DND-41 (cell line): Measurements from ENCODE around the gene FOLR3.
"Not testable (repeated sequence)": the region's sequence is repeated elsewhere in the genome, so short reads cannot be mapped to it uniquely, and the experiment has no call there.

ENCODE experiments used
- ATAC-seq: fragments of 200-7000 bp; cut with Tn5 transposase; 3 replicates; pipeline ENCODE4 v1.9.1; 2021; ENCODE audit warnings: low read depth; ENCODE audit not compliant: insufficient read depth
- DNase-seq: peaks from one replicate; pipeline ENCODE4 v3.0.0-alpha.2; 2020
- H2AFZ ChIP-seq: 2 replicates; pipeline ENCODE4 v1.6.0; 2012; ENCODE audit warnings: low read depth, low read length
- H3K27ac ChIP-seq: 2 replicates; pipeline ENCODE4 v1.5.1; 2012; ENCODE audit warnings: low read length, inconsistent platforms
- H3K27me3 ChIP-seq: fragments of 200-600 bp; sonication (generic); 2 replicates; pipeline ENCODE4 v1.6.0; 2012; ENCODE audit warnings: low read length, mild to moderate bottlenecking, inconsistent platforms; ENCODE audit not compliant: insufficient read depth, poor library complexity
- H3K36me3 ChIP-seq: 2 replicates; pipeline ENCODE4 v1.5.1; 2012; ENCODE audit warnings: low read length, inconsistent platforms; ENCODE audit not compliant: insufficient read depth
- H3K4me1 ChIP-seq: 2 replicates; pipeline ENCODE4 v1.5.1; 2012; ENCODE audit warnings: mild to moderate bottlenecking, low read length; ENCODE audit not compliant: insufficient read depth
- H3K4me2 ChIP-seq: 2 replicates; pipeline ENCODE4 v1.6.0; 2012; ENCODE audit warnings: mild to moderate bottlenecking, moderate library complexity, low read length, inconsistent platforms; ENCODE audit not compliant: insufficient read depth
- H3K4me3 ChIP-seq, 2 experiments: fragments of 200-600 bp in 1 of 2; shearing (Covaris generic) in 1 of 2; 2 replicates each; pipeline ENCODE4 v1.5.1; 2012 to 2016; ENCODE audit warnings: inconsistent platforms in 2 of 2, low read length in 2 of 2, mild to moderate bottlenecking in 2 of 2, low read depth in 1 of 2, moderate library complexity in 1 of 2
- H3K79me2 ChIP-seq: 2 replicates; pipeline ENCODE4 v1.6.0; 2012; ENCODE audit warnings: low read length, inconsistent platforms; ENCODE audit not compliant: insufficient read depth
- H3K9ac ChIP-seq: 2 replicates; pipeline ENCODE4 v1.6.0; 2012; ENCODE audit warnings: low read depth, mild to moderate bottlenecking, inconsistent platforms, low read length, moderate library complexity
- H3K9me3 ChIP-seq: 2 replicates; pipeline ENCODE4 v1.5.1; 2012; ENCODE audit warnings: low read length, moderate library complexity, mild to moderate bottlenecking, inconsistent platforms; ENCODE audit not compliant: insufficient read depth, severe bottlenecking
- H4K20me1 ChIP-seq: 2 replicates; pipeline ENCODE4 v1.6.0; 2012; ENCODE audit warnings: low read length; ENCODE audit not compliant: insufficient read depth
- CTCF ChIP-seq: IDR thresholded peaks from 2 replicates; pipeline ENCODE4 v1.5.1; 2012; ENCODE audit warnings: borderline replicate concordance, low read length, moderate library complexity, mild to moderate bottlenecking; ENCODE audit not compliant: poor library complexity, severe bottlenecking; ENCODE audit errors: extremely low read depth
- EZH2 ChIP-seq: IDR thresholded peaks from 3 replicates; pipeline ENCODE4 v1.6.1; 2012; ENCODE audit warnings: borderline replicate concordance, low read depth, mild to moderate bottlenecking, moderate library complexity, low read length, inconsistent platforms; ENCODE audit not compliant: severe bottlenecking

The FOLR3 gene

GRCh38 chr11:72141066-72141465 is 5.5 kb downstream of the FOLR3 start:
- H3K36me3 ChIP-seq = no peaks in the 10 kb centered on the region
- H3K4me2 ChIP-seq = no peak overlapping the region
- H2AFZ ChIP-seq = no peak overlapping the region
- TF ChIP-seq EZH2 = no peak
- TF ChIP-seq CTCF = no peak
- no peaks in the 10 kb centered on the region for H3K79me2 ChIP-seq
- peaks cover 3% of the 10 kb centered on the region; the same call in 1 of the 2 replicates for H3K4me1 ChIP-seq
- ATAC-seq (no peak), DNase-seq (no peak)
- H3K4me3 ChIP-seq = no peak overlapping the region
- H3K27ac ChIP-seq = no peak overlapping the region
- no peaks in the 10 kb centered on the region for H4K20me1 ChIP-seq
- no peaks in the 10 kb centered on the region for H3K9me3 ChIP-seq
- peaks cover 5% of the 10 kb centered on the region for H3K27me3 ChIP-seq
- no peak overlapping the region for H3K9ac ChIP-seq

DNA sequence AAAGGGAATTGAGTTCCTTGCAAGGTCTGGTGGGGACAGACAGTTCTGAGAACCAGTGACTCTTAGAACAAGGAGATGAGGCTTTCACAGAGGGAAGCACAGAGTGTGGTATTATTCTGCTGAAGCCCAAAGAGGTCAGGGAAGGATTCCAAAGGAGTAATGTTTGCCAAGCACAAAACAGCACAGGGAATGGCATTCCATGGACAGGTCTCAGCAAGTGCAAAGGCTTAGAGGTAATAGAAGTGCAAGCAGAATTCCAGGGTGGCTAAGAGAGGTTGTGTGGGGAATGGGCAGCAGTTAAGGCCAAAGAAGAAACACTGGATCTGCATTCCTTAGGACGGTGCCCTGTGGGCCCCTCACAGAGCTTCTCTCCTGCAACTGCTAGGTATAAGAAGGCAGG is 6.6 kb downstream of the FOLR3 start:
- H3K36me3 ChIP-seq, H3K27ac ChIP-seq, ATAC-seq, H3K4me2 ChIP-seq, H3K4me3 ChIP-seq, H4K20me1 ChIP-seq, DNase-seq, H3K9ac ChIP-seq, H2AFZ ChIP-seq, H3K4me1 ChIP-seq, H3K27me3 ChIP-seq, H3K79me2 ChIP-seq, H3K9me3 ChIP-seq: not testable (repeated sequence)

DNA sequence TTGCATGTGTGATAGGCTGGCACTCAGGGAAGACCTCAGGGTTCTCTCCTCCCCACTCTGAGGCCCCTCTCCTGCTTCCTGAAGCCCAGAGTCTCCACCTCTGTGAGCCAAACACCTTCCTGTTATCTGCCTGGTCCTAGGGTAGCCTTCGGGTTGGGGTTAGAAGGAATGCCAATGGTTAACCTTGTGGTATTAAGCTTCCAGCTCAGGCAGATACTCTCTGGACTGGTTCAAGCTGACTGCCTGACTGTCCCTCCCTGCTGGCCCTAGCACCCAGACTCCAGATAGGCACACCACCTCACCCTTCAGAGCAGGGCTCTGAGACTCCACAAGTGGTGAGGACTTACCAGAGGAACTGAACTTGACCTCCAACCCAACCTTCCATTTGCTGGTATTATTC is 7.0 kb downstream of the FOLR3 start:
- H3K27me3 ChIP-seq, DNase-seq: not testable (repeated sequence)

GRCh38 chr11:72144807-72145565 is 9.5 kb downstream of the FOLR3 start:
- Histone ChIP-seq H3K9me3 (no peaks in the 10 kb centered on the region), H3K79me2 (no peaks in the 10 kb centered on the region), H3K4me2 (no peak overlapping the region), H3K36me3 (no peaks in the 10 kb centered on the region), H3K4me3 (no peak overlapping the region), H2AFZ (no peak overlapping the region), H3K4me1 (peaks cover 3% of the 10 kb centered on the region; the same call in 1 of the 2 replicates), H3K27me3 (peaks cover 5% of the 10 kb centered on the region), H3K27ac (no peak overlapping the region), H3K9ac (no peak overlapping the region), H4K20me1 (no peaks in the 10 kb centered on the region)
- TF ChIP-seq CTCF (no peak), EZH2 (no peak)
- DNase-seq (no peak), ATAC-seq (no peak)

More for the DNA sequence above, 7.0 kb downstream of the FOLR3 start:
- not testable (repeated sequence) for H3K27ac ChIP-seq, H3K4me3 ChIP-seq, H3K79me2 ChIP-seq, H3K4me2 ChIP-seq, ATAC-seq, H2AFZ ChIP-seq, H3K9ac ChIP-seq, H3K36me3 ChIP-seq, H3K9me3 ChIP-seq, H4K20me1 ChIP-seq, H3K4me1 ChIP-seq
